HG03558 (cell line): ENCODE data around the gene CFAP58.

Experiments
- ATAC-seq: cut with Tn5 transposase; IDR thresholded peaks from one replicate; pipeline ENCODE4 v1.9.1; 2021; ENCODE audit warnings: moderate number of reproducible peaks; ENCODE audit not compliant: unreplicated experiment; ENCODE audit errors: extremely low read depth

The CFAP58 gene

GRCh38 chr10:104416851-104417250 is 63.2 kb downstream of the CFAP58 start:
- ATAC-seq, result no peak

DNA sequence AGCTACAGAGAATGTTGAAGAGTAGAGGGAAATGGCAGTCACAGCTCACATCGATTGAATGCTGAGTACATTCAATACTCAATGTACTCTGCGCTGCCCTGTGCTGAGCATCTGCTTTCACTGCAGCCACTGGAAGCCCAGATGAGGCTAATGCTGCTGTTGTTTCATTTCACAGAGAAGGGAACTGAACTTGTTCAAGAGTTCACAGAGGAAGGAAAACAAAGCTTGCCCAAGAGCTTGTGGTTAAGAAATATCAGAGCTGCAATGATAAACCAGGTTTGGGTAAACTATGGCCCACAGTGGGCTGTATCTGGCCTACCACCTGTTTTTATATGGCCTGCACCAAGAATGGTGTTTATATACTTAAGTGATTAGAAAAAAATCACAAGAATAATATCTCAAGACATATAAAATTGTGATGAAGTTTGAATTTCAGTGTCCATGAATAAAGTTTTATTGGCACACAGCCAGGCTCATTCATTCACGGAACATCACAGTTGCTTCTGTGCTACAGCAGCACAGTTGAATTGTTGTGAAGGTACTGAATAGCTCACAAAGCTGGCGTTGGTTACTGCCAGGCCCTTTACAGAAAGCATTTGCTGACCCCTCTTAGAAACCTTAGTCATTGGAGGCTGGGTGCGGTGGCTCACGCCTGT is 64.1 kb downstream of the CFAP58 start:
- no peak for ATAC-seq

DNA sequence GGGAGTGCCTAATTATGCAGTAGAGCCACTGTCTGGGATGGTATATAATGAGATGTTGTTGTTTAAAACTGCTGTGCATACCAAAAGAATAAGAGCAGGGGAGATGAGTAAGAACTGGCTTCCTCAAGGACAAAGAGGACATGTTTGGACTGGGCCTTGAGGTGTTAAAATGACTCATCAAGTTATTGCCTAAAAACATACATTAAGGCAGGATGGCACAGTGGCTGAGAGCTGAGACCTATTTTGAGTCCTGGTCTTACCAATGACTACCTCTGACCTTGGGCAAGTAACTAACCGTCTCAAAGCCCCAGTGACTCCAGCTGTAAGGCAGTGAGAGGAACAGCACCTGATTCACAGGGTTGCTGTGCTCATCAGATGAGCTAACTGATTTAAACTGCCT is 71.1 kb downstream of the CFAP58 start:
- peak; percentile 92 for ATAC-seq

DNA sequence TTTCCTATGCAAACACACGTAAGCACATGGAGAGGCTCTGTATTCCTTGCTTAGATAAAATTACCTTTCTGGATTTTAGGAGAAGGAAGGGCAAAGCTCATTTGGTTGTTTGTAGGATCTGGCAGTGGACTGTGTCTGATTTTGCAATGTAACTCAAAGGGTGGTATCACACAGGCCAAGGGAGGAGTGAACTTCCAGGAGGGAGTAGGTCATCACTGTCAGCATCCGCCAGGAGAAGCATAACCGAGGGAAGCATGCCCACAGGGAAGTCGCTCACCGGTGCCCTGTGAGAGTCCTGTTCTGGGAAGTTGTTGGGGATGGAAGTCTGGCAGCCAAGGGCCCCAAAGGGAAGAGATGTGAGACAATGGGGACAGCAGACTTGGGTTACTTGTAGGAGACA is 74.4 kb downstream of the CFAP58 start:
- ATAC-seq, result no peak

DNA sequence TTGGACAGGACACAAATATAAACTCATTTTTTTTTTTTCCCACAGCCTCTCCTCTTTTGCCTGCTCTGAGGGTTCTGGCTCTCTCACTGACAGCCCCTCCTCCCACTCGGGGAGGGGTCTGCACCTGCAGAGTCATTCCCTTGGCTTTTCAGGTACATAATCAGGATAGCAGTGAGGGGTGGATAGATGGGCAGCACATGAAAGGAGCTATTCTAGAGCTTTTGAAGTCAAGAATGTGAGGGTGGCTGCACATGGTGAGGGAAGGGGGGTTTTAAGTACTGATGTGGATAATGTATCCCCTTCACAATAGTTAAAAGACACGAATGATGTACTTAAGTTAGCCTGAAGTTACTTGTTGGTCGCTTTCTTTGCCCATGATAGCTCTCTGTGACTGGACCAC is 76.2 kb downstream of the CFAP58 start:
- ATAC-seq, result no peak

- no peak for ATAC-seq
These were observed 76.7 kb downstream of the CFAP58 start for GRCh38 chr10:104430360-104430759.

DNA sequence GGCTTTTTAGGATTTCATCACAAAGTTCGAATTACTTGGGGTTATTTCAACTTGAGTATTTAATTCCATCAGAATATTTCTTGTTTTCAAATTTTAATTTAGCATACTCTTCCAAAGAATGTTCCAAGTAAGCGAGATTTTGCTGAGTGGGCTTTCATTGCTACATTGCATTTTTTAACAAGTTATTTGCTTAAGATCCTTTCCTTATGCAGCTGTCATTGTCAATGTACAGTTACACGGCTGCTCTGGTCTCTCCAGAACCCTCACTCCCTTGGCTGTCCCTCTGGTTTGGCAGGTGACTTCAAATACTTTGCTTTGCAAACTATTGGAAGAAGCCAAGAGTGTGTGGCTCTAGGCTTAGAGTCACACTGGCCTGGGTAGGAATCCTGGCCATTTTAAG is 80.0 kb downstream of the CFAP58 start:
- no peak for ATAC-seq

- ATAC-seq, result no peak
These were observed 81.0 kb downstream of the CFAP58 start for GRCh38 chr10:104434601-104435000.

GRCh38 chr10:104435822-104436221 is 82.2 kb downstream of the CFAP58 start:
- no peak for ATAC-seq

DNA sequence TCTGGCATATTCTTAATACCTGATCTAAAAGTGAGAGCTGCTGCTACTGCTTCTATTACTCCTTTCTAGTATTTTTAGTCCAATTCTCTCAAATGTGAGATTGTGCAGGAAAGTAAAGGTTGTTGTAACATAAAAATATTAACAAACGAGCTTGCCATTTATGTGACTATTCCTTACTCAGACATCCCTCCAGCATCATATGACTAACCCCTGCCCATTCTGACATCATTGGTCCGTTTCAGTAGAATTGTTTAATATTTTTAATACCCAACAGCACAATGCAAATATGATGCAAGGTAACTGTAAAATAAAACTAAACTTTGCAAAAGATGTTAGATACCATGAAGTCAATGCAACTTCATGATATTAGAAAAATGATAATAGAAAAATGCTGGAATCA is 83.6 kb downstream of the CFAP58 start:
- no peak for ATAC-seq

GRCh38 chr10:104440221-104440620 is 86.6 kb downstream of the CFAP58 start:
- ATAC-seq, result no peak

GRCh38 chr10:104441329-104442000 is 87.8 kb downstream of the CFAP58 start:
- no peak for ATAC-seq

- no peak for ATAC-seq
These were observed 91.7 kb downstream of the CFAP58 start for GRCh38 chr10:104445359-104445758.

DNA sequence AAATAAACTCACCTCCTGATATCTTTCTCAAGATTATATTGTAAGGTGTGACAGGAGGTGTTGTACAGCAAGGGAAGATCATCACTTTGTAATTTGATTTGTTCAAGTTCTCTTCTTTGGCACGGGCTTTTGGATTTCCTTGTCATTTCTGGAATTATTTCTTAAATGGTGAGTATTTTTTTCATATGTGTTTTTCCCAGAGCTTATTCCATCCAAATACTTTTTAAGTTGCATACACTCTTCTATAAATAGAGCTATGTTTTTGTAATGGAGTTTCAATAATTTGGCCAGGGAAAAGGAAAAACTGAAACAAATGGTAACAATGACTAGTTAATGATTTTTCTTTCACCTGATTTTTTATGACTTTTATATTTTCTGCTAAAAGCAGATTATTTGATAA is 92.5 kb downstream of the CFAP58 start:
- no peak for ATAC-seq

DNA sequence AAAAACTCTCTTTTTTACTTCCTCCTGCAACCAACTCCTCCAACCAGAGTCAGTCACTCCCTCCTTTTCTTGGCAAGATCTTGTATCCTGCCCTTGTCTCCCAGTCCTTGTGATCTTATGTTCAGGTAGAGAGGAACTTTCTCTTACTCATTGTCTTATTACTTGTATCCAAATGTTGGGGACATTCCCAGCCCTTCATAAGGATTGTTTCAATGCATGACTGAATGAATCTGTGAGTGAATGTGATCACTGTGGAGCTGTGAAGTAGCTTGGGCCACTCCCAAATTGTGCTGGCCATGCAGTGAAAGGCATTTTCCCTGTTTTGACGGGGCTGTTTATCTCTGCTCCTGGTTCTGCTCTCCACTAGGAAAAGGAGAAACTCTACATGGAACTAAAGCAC is 93.7 kb downstream of the CFAP58 start:
- no peak for ATAC-seq

DNA sequence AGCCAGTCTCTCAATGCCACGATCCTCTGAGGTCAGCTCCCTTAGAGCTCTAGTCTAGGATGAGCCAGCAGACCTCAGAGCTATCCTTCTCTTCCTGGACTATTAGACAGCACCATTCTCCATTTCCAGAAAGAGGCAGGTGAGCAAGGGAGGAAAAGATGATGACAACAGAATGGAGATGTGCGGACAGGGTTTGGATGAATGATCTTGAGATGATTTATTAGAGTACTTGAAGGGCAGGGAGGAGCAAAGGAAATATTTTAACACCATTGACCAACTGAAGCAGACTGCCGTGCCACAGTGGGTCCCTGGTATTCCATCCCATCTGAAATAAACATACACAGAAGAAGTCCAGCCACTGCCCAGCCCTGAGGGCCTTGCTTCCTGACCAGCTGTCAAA is 94.3 kb downstream of the CFAP58 start:
- no peak for ATAC-seq

DNA sequence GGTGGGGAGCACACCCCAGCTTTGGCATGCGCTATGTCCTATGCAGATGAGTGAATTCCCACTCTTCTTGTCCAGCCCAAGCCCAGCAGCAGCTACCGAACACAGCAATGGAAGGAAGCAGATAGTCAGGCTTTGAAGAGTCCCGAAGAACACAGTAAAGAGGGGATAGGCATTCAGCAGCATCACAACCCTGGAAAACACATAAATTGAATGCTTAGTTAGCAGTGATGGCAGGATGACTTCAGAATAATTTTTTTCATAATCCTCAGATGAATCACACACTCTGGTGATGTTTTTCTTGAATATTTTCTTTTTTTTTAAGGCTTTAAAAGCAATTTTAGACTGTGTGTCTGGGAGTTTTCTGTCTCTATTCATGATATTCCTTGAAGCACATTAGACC is 95.8 kb downstream of the CFAP58 start:
- ATAC-seq, result no peak

DNA sequence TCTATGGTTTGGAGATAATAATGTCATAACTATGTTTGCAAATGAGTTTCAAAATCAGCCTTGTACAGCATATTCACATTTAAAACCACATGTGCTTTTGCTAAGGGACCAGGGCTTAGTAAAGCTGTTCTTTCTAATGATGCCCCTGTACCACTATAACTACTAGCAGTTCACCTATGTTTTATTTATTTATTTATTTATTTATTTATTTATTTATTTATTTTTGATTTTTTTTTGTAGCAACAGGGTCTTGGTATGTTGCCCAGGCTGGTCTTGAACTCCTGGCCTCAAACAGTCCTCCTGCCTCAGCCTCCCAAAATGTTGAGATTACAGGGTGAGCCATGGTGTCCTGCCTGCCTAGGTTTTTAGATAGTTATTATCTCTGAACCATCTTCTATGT is 96.9 kb downstream of the CFAP58 start:
- ATAC-seq, result no peak

GRCh38 chr10:104450954-104451353 is 97.3 kb downstream of the CFAP58 start:
- no peak for ATAC-seq

DNA sequence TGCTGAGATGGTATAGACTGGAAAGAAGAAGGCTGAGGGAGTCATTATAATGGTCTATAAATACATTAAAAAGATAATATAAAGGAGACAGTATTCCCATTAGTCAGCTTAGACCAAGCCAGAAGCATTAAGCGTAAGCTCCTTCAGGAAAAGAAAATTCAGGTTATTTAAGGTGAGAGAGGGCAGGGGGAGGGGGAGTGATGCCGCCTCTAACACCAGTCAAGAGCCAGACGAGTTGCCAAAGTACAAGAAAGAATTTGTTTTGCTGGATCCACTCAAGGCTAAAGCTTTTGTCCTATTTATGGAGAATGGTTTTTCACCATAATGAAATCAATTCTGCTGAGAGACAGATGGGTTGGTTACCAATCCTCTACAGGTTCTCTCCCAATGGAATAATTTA is 99.3 kb downstream of the CFAP58 start:
- ATAC-seq, result no peak

GRCh38 chr10:104456802-104457542 is 103.3 kb downstream of the CFAP58 start:
- ATAC-seq, result peak; percentile 77

DNA sequence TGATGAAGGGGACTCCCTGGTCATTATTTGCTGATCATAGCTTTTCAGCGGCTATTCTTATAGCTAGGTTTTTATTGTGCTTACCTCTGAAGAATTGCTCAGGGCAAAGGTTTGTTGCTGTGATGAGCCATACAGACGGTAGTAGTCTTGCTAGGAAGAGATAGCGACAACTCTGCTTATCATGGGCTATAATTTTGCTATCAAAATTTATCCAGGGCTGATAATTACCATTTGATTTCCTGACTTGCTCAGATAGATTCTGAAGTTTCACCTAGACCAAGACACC is 103.9 kb downstream of the CFAP58 start:
- no peak for ATAC-seq
